ENCODE results near the gene ADPRS. TPM values are rescaled to one million over a fixed set of nuclear protein-coding genes. Genes with fewer than 3 reads are reported as not detected.

ADPRS gene
- total RNA-seq, 3 donors from 2014 or later, result 17.8 to 24.5 (median 18.0) TPM

GRCh38 chr1:36089393-36090121 is 865 bp downstream of the ADPRS start:
- DNase-seq (peak in 1 of 3 donors; percentile 38), ATAC-seq (peak; percentile 27)

GRCh38 chr1:36091141-36091540 is 2.4 kb downstream of the ADPRS start:
- no peak for ATAC-seq
- H3K36me3 ChIP-seq (ENCODE audit: low read depth), result no peaks in the 10 kb centered on the region
- no peaks in the 10 kb centered on the region for H3K9me3 ChIP-seq
- H3K4me3 ChIP-seq, result no peak overlapping the region
- H3K4me1 ChIP-seq (ENCODE audit: low read depth), result peaks cover 10% of the 10 kb centered on the region
- no peak for DNase-seq
- TF ChIP-seq CTCF (IDR thresholded peaks at IDR 0.05), result no peak
- intact Hi-C loops (cut with DNase I, micrococcal nuclease), result loop anchor here in 1 of 2 donors (10.0 kb wide), 3 partner anchors 54 to 334 kb away; partner anchors contain the start of gene TRAPPC3

More at GRCh38 chr1:36089393-36090121, 865 bp downstream of the ADPRS start:
- no peak for TF ChIP-seq CTCF (IDR thresholded peaks at IDR 0.05)
- H3K4me3 ChIP-seq, result peak overlapping the region; percentile 96
- H3K4me1 ChIP-seq (ENCODE audit: low read depth), result peaks cover 10% of the 10 kb centered on the region
- intact Hi-C loops (cut with DNase I, micrococcal nuclease), result loop anchor here in 1 of 2 donors (10.0 kb wide), 3 partner anchors 55 to 335 kb away; partner anchors contain the start of gene TRAPPC3
- no peaks in the 10 kb centered on the region for H3K9me3 ChIP-seq
- no peaks in the 10 kb centered on the region for H3K36me3 ChIP-seq (ENCODE audit: low read depth)

GRCh38 chr1:36091698-36092097 is 3.0 kb downstream of the ADPRS start:
- no peaks in the 10 kb centered on the region for H3K36me3 ChIP-seq (ENCODE audit: low read depth)
- no peaks in the 10 kb centered on the region for H3K9me3 ChIP-seq
- H3K4me1 ChIP-seq (ENCODE audit: low read depth), result peaks cover 10% of the 10 kb centered on the region
- ATAC-seq (no peak), DNase-seq (no peak)
- intact Hi-C loops (cut with DNase I, micrococcal nuclease), result loop anchor here in 1 of 2 donors (10.0 kb wide), 3 partner anchors 53 to 333 kb away; partner anchors contain the start of gene TRAPPC3
- no peak for TF ChIP-seq CTCF (IDR thresholded peaks at IDR 0.05)
- no peak overlapping the region for H3K4me3 ChIP-seq

DNA sequence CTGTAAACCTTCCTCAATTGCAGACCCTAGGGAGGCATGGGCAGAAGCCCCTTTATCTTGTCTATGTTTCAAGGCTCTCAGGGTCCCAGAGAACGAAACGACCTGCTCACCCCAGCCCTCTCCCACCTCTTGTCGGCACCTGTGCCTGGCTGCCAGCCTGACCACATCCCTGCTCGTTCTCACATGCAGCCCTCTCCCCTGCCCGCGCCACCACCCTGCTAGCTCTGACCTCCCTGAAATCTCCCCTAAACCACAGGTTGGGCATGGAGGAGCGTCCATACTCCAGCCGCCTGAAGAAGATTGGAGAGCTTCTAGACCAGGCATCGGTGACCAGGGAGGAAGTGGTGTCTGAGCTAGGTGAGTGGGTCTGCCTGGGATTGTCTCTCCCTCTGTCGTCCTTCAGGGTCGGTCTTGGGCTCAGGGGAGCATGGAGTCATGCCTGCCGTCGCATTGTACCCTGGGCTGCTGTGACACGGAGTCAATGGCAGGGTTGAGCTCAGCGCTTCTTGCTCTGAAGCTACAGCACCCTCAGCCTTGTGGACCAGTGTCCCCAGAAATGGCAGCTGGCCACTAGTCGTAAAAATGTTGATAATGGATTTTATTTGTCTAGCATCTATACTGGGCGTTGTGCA is 3.6 kb downstream of the ADPRS start:
- peaks cover 10% of the 10 kb centered on the region for H3K4me1 ChIP-seq (ENCODE audit: low read depth)
- H3K9me3 ChIP-seq, result no peaks in the 10 kb centered on the region
- no peak overlapping the region for H3K4me3 ChIP-seq
- no peaks in the 10 kb centered on the region for H3K36me3 ChIP-seq (ENCODE audit: low read depth)
- intact Hi-C loops (cut with DNase I, micrococcal nuclease), result loop anchor here in 1 of 2 donors (10.0 kb wide), 3 partner anchors 53 to 333 kb away; partner anchors contain the start of gene TRAPPC3
- ATAC-seq, result no peak
- no peak for TF ChIP-seq CTCF (IDR thresholded peaks at IDR 0.05)
- no peak for DNase-seq

DNA sequence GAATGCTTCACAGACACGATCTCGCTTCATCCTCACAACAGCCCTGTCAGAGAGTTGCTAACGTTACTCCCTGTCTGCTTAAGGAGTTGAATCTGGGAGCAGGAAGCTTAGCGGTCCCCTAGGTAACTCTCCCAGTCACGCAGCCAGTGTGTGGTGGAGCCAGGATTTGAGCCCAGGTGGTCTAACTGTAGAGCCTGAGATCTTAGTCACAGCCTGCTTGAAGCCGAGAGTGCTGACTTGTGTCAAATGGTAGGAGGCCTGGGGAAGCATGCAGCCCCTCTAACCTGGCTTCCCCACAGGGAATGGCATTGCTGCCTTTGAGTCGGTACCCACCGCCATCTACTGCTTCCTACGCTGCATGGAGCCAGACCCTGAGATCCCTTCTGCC is 4.1 kb downstream of the ADPRS start:
- Histone ChIP-seq H3K4me1 (ENCODE audit: low read depth) (peaks cover 10% of the 10 kb centered on the region), H3K36me3 (ENCODE audit: low read depth) (no peaks in the 10 kb centered on the region), H3K4me3 (no peak overlapping the region), H3K9me3 (no peaks in the 10 kb centered on the region)
- TF ChIP-seq CTCF (IDR thresholded peaks at IDR 0.05), result no peak
- ATAC-seq (no peak), DNase-seq (no peak)
- intact Hi-C loops (cut with DNase I, micrococcal nuclease), result loop anchor here in 1 of 2 donors (10.0 kb wide), 3 partner anchors 52 to 332 kb away; partner anchors contain the start of gene TRAPPC3

All from mucosa of descending colon (tissue), 3 donors.